ENCODE data around the gene DZIP1L.

- no peak for TF ChIP-seq CTCF (IDR thresholded peaks at IDR 0.05; ENCODE audit: extremely low read depth in 1 of 2, insufficient read depth in 1 of 2, low read depth in 1 of 2, low read length in 2 of 2)
- no peak for TF ChIP-seq POLR2A (IDR thresholded peaks at IDR 0.05; ENCODE audit: low read depth, low read length)
- no peak for TF ChIP-seq EZH2 (IDR thresholded peaks at IDR 0.05; ENCODE audit: borderline replicate concordance, low read depth, low read length, severe bottlenecking)
- no peak for TF ChIP-seq MAX (IDR thresholded peaks at IDR 0.05; ENCODE audit: insufficient read depth, insufficient read length)
- no peak for TF ChIP-seq POLR2AphosphoS5 (IDR thresholded peaks at IDR 0.05; ENCODE audit: insufficient read depth, low read depth, low read length)
- no peak for TF ChIP-seq MYC (IDR thresholded peaks at IDR 0.05; ENCODE audit: low read depth, low read length)
- TF ChIP-seq FOS (IDR thresholded peaks at IDR 0.05; ENCODE audit: borderline replicate concordance, insufficient read depth, low read length): peak; percentile 58
- TF ChIP-seq JUN (IDR thresholded peaks at IDR 0.05; ENCODE audit: borderline replicate concordance, insufficient read depth, insufficient read length, low read depth): no peak
These were observed 36.5 kb downstream of the DZIP1L start for GRCh38 chr3:138078901-138079344.

Data from endothelial cell of umbilical vein (primary cell).